OCI-LY3 (cell line): ENCODE measurements around the gene TRDMT1.

Source experiments
- H2AFZ ChIP-seq: fragments of 200-600, 300-600 bp; shearing (Covaris generic); 2 replicates; pipeline ENCODE4 v1.6.0; 2014; ENCODE audit warnings: antibody characterized with exemption, low read depth, low read length
- H3K27ac ChIP-seq: fragments of 200-600, 300-600 bp; sonication (generic); 2 replicates; pipeline ENCODE4 v1.5.1; 2014; ENCODE audit warnings: mild to moderate bottlenecking, low read length, moderate library complexity, mixed read lengths
- H3K27me3 ChIP-seq: fragments of 200-600, 300-600 bp; sonication (generic); 2 replicates; pipeline ENCODE4 v1.6.1; 2014; ENCODE audit warnings: low read depth, low read length, mixed read lengths
- H3K36me3 ChIP-seq: fragments of 200-600, 300-600 bp; sonication (generic); replicated peaks from 2 replicates; pipeline ENCODE3; 2014; ENCODE audit warnings: low read depth, low read length, mixed read lengths
- H3K4me1 ChIP-seq: fragments of 300-600, 200-600 bp; sonication (generic); 2 replicates; pipeline ENCODE4 v1.6.1; 2014; ENCODE audit warnings: low read length, mixed read lengths
- H3K4me2 ChIP-seq: fragments of 200-600, 300-600 bp; sonication (generic); 2 replicates; pipeline ENCODE4 v1.6.1; 2014; ENCODE audit warnings: low read length, mixed read lengths
- H3K4me3 ChIP-seq: fragments of 300-600, 200-600 bp; sonication (generic); 2 replicates; pipeline ENCODE4 v1.5.1; 2014; ENCODE audit warnings: antibody characterized with exemption, mild to moderate bottlenecking, low read length, moderate library complexity
- H3K79me2 ChIP-seq: fragments of 300-600, 200-600 bp; shearing (Covaris generic); 2 replicates; pipeline ENCODE4 v1.6.1; 2014; ENCODE audit warnings: mild to moderate bottlenecking, low read length, mixed read lengths
- H3K9ac ChIP-seq: fragments of 300-600, 200-600 bp; shearing (Covaris generic); 2 replicates; pipeline ENCODE4 v1.6.0; 2014; ENCODE audit warnings: mild to moderate bottlenecking, low read length, moderate library complexity
- H3K9me3 ChIP-seq: fragments of 200-600, 300-600 bp; shearing (Covaris generic); 2 replicates; pipeline ENCODE4 v1.6.1; 2014; ENCODE audit warnings: low read length, mixed read lengths; ENCODE audit not compliant: insufficient read depth
- H4K20me1 ChIP-seq: fragments of 200-600, 300-600 bp; sonication (generic); 2 replicates; pipeline ENCODE4 v1.6.1; 2016; ENCODE audit warnings: low read length, mixed read lengths; ENCODE audit not compliant: insufficient read depth
- CTCF ChIP-seq: fragments of 200-600, 300-600 bp; sonication (generic); IDR thresholded peaks from 2 replicates; pipeline ENCODE4 v1.5.1; 2014; ENCODE audit warnings: antibody characterized with exemption, low read length, low read depth
- EZH2phosphoT487 ChIP-seq: fragments of 200-600 bp; shearing (Covaris generic); IDR thresholded peaks from 2 replicates; pipeline ENCODE4 v1.6.1; 2018; ENCODE audit warnings: antibody characterized with exemption, mixed run types, low read depth

The TRDMT1 gene

GRCh38 chr10:17213646-17214349 is 12.3 kb upstream of the TRDMT1 start:
- Histone ChIP-seq H4K20me1 (no peaks in the 10 kb centered on the region), H3K36me3 (no peaks in the 10 kb centered on the region), H3K9me3 (no peaks in the 10 kb centered on the region), H3K27me3 (no peaks in the 10 kb centered on the region), H3K27ac (no peak overlapping the region), H3K4me1 (peaks cover 25% of the 10 kb centered on the region), H3K9ac (no peak overlapping the region), H3K79me2 (no peaks in the 10 kb centered on the region), H3K4me3 (no peak overlapping the region), H2AFZ (no peak overlapping the region), H3K4me2 (no peak overlapping the region)
- no peak for TF ChIP-seq EZH2phosphoT487

GRCh38 chr10:17212802-17213221 is 11.3 kb upstream of the TRDMT1 start:
- Histone ChIP-seq H3K27ac (no peak overlapping the region), H3K27me3 (no peaks in the 10 kb centered on the region), H3K4me2 (no peak overlapping the region), H3K4me1 (peaks cover 22% of the 10 kb centered on the region), H2AFZ (no peak overlapping the region), H4K20me1 (no peaks in the 10 kb centered on the region), H3K9me3 (no peaks in the 10 kb centered on the region), H3K4me3 (no peak overlapping the region), H3K79me2 (no peaks in the 10 kb centered on the region), H3K36me3 (no peaks in the 10 kb centered on the region), H3K9ac (no peak overlapping the region)
- TF ChIP-seq CTCF = no peak
- no peak for TF ChIP-seq EZH2phosphoT487

- Histone ChIP-seq H3K36me3 (no peaks in the 10 kb centered on the region), H3K79me2 (no peaks in the 10 kb centered on the region), H3K9ac (no peak overlapping the region), H3K4me1 (peaks cover 17% of the 10 kb centered on the region), H4K20me1 (no peaks in the 10 kb centered on the region), H3K27me3 (no peaks in the 10 kb centered on the region), H2AFZ (no peak overlapping the region), H3K27ac (no peak overlapping the region), H3K4me2 (no peak overlapping the region), H3K9me3 (no peaks in the 10 kb centered on the region), H3K4me3 (no peak overlapping the region)
- TF ChIP-seq CTCF (no peak), EZH2phosphoT487 (no peak)
Measured at GRCh38 chr10:17210361-17210760, 8.9 kb upstream of the TRDMT1 start.

- no peaks in the 10 kb centered on the region for H3K27me3 ChIP-seq
- H4K20me1 ChIP-seq = no peaks in the 10 kb centered on the region
- H2AFZ ChIP-seq = no peak overlapping the region
- peaks cover 15% of the 10 kb centered on the region for H3K4me1 ChIP-seq
- no peak overlapping the region for H3K4me3 ChIP-seq
- H3K9me3 ChIP-seq = no peaks in the 10 kb centered on the region
- H3K79me2 ChIP-seq = no peaks in the 10 kb centered on the region
- TF ChIP-seq EZH2phosphoT487 (no peak), CTCF (no peak)
- no peak overlapping the region for H3K9ac ChIP-seq
- H3K36me3 ChIP-seq = no peaks in the 10 kb centered on the region
- no peak overlapping the region for H3K27ac ChIP-seq
- no peak overlapping the region for H3K4me2 ChIP-seq
Measured at GRCh38 chr10:17209881-17210280, 8.4 kb upstream of the TRDMT1 start.

GRCh38 chr10:17209302-17209701 is 7.8 kb upstream of the TRDMT1 start:
- no peaks in the 10 kb centered on the region for H3K27me3 ChIP-seq
- H3K9ac ChIP-seq = no peak overlapping the region
- no peaks in the 10 kb centered on the region for H3K36me3 ChIP-seq
- no peak overlapping the region for H2AFZ ChIP-seq
- TF ChIP-seq CTCF (no peak), EZH2phosphoT487 (no peak)
- no peaks in the 10 kb centered on the region for H4K20me1 ChIP-seq
- H3K79me2 ChIP-seq = no peaks in the 10 kb centered on the region
- no peak overlapping the region for H3K27ac ChIP-seq
- H3K4me3 ChIP-seq = no peak overlapping the region
- H3K9me3 ChIP-seq = no peaks in the 10 kb centered on the region
- no peak overlapping the region for H3K4me2 ChIP-seq
- H3K4me1 ChIP-seq = peaks cover 15% of the 10 kb centered on the region
